Activated CD4-positive, alpha-beta T cell treated with anti-CD3 and anti-CD28 coated beads, Interleukin-2, amount 50 U/mL, for 24 hours (primary cell): ENCODE results near the gene SLCO2B1.

Experiments used
- DNase-seq, 2 donors: peaks; one replicate each; pipeline ENCODE4 v3.0.0-alpha.2; 2020; ENCODE audit warnings: low read depth in 1 of 2, low spot score in 1 of 2

The SLCO2B1 gene

GRCh38 chr11:75144716-75145014 is 6.2 kb upstream of the SLCO2B1 start:
- no peak for DNase-seq

- no peak for DNase-seq
These were observed 5.5 kb upstream of the SLCO2B1 start for GRCh38 chr11:75145196-75145971.

GRCh38 chr11:75145972-75146519 is 4.9 kb upstream of the SLCO2B1 start:
- DNase-seq, result no peak

GRCh38 chr11:75146711-75147110 is 4.2 kb upstream of the SLCO2B1 start:
- no peak for DNase-seq

GRCh38 chr11:75147191-75147874 is 3.6 kb upstream of the SLCO2B1 start:
- DNase-seq, result no peak

GRCh38 chr11:75147875-75148263 is 3.0 kb upstream of the SLCO2B1 start:
- DNase-seq, result no peak

GRCh38 chr11:75148436-75148983 is 2.4 kb upstream of the SLCO2B1 start:
- DNase-seq, result no peak

- no peak for DNase-seq
These were observed 991 bp upstream of the SLCO2B1 start for GRCh38 chr11:75149766-75150465.

- DNase-seq, result no peak
These were observed 590 bp downstream of the SLCO2B1 start for GRCh38 chr11:75151346-75152047.

- no peak for DNase-seq
These were observed 1.2 kb downstream of the SLCO2B1 start for GRCh38 chr11:75152090-75152489.

GRCh38 chr11:75152651-75153427 is 1.9 kb downstream of the SLCO2B1 start:
- no peak for DNase-seq

GRCh38 chr11:75154646-75155569 is 4.0 kb downstream of the SLCO2B1 start:
- no peak for DNase-seq

GRCh38 chr11:75155570-75156422 is 4.9 kb downstream of the SLCO2B1 start:
- no peak for DNase-seq

GRCh38 chr11:75158241-75158640 is 7.3 kb downstream of the SLCO2B1 start:
- no peak for DNase-seq

- no peak for DNase-seq
These were observed 7.8 kb downstream of the SLCO2B1 start for GRCh38 chr11:75158696-75159150.

GRCh38 chr11:75159151-75159953 is 8.4 kb downstream of the SLCO2B1 start:
- DNase-seq, result no peak

GRCh38 chr11:75160220-75160757 is 9.4 kb downstream of the SLCO2B1 start:
- DNase-seq, result no peak
